Mucosa of stomach (tissue), 1 donor: Measurements from ENCODE around the gene CREB3L1.

Experiments
- H3K27me3 ChIP-seq: one replicate; pipeline ENCODE4 v1.7.0; 2013; ENCODE audit warnings: mild to moderate bottlenecking, low read length; ENCODE audit not compliant: control insufficient read depth, insufficient read depth
- H3K36me3 ChIP-seq: one replicate; pipeline ENCODE4 v1.7.0; 2013; ENCODE audit warnings: low read length; ENCODE audit not compliant: control insufficient read depth, insufficient read depth
- H3K4me1 ChIP-seq: one replicate; pipeline ENCODE4 v1.7.0; 2013; ENCODE audit warnings: mild to moderate bottlenecking, low read length; ENCODE audit not compliant: control insufficient read depth, insufficient read depth
- H3K4me3 ChIP-seq: one replicate; pipeline ENCODE4 v1.7.0; 2013; ENCODE audit warnings: low read length
- H3K9ac ChIP-seq: one replicate; pipeline ENCODE4 v1.7.0; 2013; ENCODE audit warnings: mild to moderate bottlenecking, low read length, moderate library complexity
- H3K9me3 ChIP-seq: one replicate; pipeline ENCODE4 v1.7.0; 2013; ENCODE audit warnings: mild to moderate bottlenecking, low read length, moderate library complexity; ENCODE audit not compliant: control insufficient read depth
- donor health status: Pancreatic carcinoma.

CREB3L1 gene

GRCh38 chr11:46307369-46307768 lies 29.9 kb downstream of the CREB3L1 start:
- Histone ChIP-seq H3K9me3 (no peaks in the 10 kb centered on the region), H3K4me1 (peaks cover 4% of the 10 kb centered on the region), H3K4me3 (no peak overlapping the region), H3K9ac (no peak overlapping the region), H3K27me3 (no peaks in the 10 kb centered on the region), H3K36me3 (peaks cover 16% of the 10 kb centered on the region)

DNA sequence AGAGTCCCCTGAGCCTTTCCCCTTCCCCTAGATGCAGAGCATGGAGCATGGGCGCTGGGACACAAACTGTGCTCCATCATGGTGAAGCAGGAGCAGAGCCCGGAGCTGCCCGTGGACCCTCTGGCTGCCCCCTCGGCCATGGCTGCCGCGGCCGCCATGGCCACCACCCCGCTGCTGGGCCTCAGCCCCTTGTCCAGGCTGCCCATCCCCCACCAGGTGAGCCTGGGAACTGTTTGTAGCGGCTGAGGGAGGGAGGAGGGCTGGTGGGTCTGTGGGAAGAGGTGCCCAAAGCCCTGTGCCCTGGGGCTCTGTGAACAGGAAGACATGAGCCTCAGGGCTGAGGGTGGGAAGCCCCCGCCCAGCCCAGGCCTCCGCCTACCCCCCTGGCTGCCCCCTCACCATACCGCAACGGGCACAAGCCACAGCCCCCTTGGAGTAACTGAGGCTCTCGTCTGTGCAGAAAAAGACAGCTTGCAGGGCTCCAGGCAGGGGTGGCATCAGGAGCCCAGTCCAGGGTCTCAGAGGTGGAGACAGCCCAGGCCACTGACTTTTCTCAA lies 30.4 kb downstream of the CREB3L1 start:
- H3K36me3 ChIP-seq, result peaks cover 14% of the 10 kb centered on the region
- no peak overlapping the region for H3K9ac ChIP-seq
- no peaks in the 10 kb centered on the region for H3K27me3 ChIP-seq
- H3K4me1 ChIP-seq, result no peaks in the 10 kb centered on the region
- no peak overlapping the region for H3K4me3 ChIP-seq
- H3K9me3 ChIP-seq, result no peaks in the 10 kb centered on the region

DNA sequence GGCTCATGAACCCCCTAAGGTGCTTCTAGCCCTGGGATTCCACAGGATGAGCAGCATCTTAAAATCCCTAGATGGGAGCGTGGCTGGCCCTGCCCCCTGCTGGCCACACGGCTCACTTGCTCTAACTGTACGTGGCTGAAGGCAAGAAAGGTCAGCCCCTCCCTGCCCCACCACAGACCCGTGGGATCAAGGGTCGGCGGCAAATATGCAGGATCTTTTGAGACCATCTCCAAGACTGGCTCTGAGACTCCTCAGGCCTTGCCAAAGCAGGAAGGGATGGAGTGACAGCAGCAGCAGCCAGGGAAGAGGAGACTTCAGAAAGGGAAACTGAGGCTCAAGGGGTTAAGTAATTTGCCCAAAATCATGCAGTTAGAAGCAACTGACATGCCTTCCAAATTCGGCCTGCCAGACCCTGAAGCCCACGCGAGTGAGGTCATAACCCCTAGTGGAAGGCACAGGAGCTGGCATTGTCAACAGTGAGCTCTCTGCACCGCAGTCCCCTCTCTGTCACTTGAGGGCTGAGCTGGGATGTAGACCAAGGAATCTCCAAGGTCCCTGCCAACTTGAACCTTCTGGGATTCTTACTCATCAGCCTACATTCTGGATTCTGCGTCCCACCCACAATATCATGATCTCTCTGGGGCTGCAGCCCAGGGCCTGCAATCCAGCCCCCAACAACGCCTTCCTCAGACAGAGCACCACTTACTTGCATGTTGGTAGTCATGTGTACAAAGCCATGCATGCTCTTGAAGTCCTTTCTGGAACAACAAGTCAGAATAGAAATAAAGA lies 31.4 kb downstream of the CREB3L1 start:
- Histone ChIP-seq H3K4me3 (no peak overlapping the region), H3K36me3 (peaks cover 14% of the 10 kb centered on the region), H3K27me3 (no peaks in the 10 kb centered on the region), H3K4me1 (no peaks in the 10 kb centered on the region), H3K9me3 (no peaks in the 10 kb centered on the region), H3K9ac (no peak overlapping the region)

DNA sequence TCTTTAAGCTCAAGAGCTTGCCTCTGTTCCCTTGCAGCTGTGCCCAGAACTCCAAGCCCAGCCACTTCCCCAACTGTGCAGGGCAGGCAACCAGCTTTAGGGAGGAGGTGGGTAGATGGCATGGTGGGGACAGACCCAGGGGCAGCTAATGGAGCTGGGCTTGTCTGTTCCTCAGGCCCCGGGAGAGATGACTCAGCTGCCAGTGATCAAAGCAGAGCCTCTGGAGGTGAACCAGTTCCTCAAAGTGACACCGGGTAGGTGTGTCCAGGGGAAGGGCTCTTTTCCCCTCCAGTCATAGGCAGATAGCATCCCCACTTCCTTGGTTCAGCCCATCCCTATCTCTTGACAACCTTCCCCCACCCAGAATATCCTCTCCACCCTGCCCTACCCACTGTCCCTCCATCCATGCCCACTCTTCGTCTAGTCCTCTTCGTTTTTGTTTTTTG lies 32.4 kb downstream of the CREB3L1 start:
- no peak overlapping the region for H3K4me3 ChIP-seq

GRCh38 chr11:46315033-46315738 lies 37.7 kb downstream of the CREB3L1 start:
- peaks cover 17% of the 10 kb centered on the region for H3K36me3 ChIP-seq
- H3K9me3 ChIP-seq, result no peaks in the 10 kb centered on the region

More for the DNA sequence above, 32.4 kb downstream of the CREB3L1 start:
- Histone ChIP-seq H3K36me3 (peaks cover 14% of the 10 kb centered on the region), H3K4me1 (peaks cover under 1% of the 10 kb centered on the region), H3K27me3 (no peaks in the 10 kb centered on the region), H3K9me3 (no peaks in the 10 kb centered on the region), H3K9ac (no peak overlapping the region)

DNA sequence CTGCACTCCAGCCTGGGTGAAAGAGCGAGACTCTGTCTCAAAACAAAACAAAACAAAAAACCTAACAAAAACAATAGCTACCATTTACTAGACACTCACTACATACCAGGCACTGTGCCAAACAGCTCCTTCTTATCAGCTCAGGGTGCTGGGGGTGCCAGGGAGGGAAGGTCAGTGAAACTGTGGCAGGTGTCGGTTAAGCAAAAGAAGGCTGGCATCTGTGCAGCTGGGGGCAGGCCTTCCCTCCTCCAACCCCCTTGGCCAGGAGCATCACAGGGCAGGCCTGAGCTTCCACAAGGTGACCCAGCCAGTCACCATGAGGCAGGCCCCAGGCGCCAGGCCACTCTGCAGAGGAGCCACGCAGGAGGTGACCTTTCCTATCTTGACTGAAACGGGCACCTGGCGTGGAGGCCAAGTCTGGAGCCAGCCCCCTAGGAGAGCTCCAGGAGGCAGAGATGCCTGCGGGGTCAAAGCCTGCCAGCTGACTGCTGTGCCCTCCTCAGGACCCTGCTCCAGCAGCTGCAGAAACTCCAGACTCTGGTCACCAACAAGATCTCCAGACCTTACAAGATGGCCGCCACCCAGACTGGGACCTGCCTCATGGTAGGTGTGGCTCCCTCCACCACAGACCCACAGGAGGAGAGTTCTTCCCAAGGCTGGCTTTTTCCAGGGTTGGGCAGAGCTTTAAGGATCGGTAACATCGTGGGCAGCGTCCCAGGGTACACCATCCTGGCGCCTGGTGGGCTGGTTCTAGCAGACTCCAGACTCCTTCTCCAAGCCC lies 38.5 kb downstream of the CREB3L1 start:
- Histone ChIP-seq H3K9me3 (no peaks in the 10 kb centered on the region), H3K4me3 (no peak overlapping the region), H3K9ac (no peak overlapping the region), H3K4me1 (peaks cover 12% of the 10 kb centered on the region), H3K27me3 (no peaks in the 10 kb centered on the region), H3K36me3 (peaks cover 14% of the 10 kb centered on the region)

More at GRCh38 chr11:46315033-46315738, 37.7 kb downstream of the CREB3L1 start:
- H3K4me1 ChIP-seq, result peaks cover 12% of the 10 kb centered on the region
- no peak overlapping the region for H3K9ac ChIP-seq
- no peaks in the 10 kb centered on the region for H3K27me3 ChIP-seq
- no peak overlapping the region for H3K4me3 ChIP-seq

- Histone ChIP-seq H3K36me3 (peaks cover 17% of the 10 kb centered on the region), H3K4me1 (peaks cover 12% of the 10 kb centered on the region), H3K9ac (no peak overlapping the region), H3K4me3 (no peak overlapping the region), H3K9me3 (no peaks in the 10 kb centered on the region), H3K27me3 (no peaks in the 10 kb centered on the region)
These were observed 41.6 kb downstream of the CREB3L1 start for GRCh38 chr11:46319074-46319453.

GRCh38 chr11:46321757-46322156 lies 44.3 kb downstream of the CREB3L1 start:
- Histone ChIP-seq H3K9me3 (no peaks in the 10 kb centered on the region), H3K4me1 (no peaks in the 10 kb centered on the region), H3K27me3 (no peaks in the 10 kb centered on the region), H3K4me3 (no peak overlapping the region), H3K36me3 (peaks cover 16% of the 10 kb centered on the region), H3K9ac (no peak overlapping the region)

DNA sequence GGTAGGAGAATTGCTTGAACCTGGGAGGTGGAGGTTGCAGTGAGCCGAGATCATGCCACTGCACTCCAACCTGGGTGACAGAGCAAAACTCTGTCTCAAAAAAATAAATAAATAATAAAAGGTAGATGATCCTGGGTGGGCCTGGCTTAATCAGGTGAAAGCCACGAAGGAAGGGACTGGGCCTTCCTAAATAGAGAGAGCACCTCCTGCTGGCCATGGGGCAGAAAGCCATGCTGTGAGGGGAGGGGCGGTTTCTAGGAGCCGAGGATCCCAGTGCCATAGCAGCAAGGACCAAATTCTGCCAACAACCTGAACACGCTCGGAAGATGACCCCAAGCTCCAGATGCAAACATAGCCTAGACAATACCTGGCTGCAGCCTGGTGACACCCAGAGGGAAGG lies 45.3 kb downstream of the CREB3L1 start:
- no peak overlapping the region for H3K4me3 ChIP-seq

GRCh38 chr11:46326813-46327416 lies 49.5 kb downstream of the CREB3L1 start:
- Histone ChIP-seq H3K27me3 (peaks cover 24% of the 10 kb centered on the region), H3K4me1 (no peaks in the 10 kb centered on the region), H3K9ac (no peak overlapping the region)

More for the DNA sequence above, 45.3 kb downstream of the CREB3L1 start:
- Histone ChIP-seq H3K9ac (no peak overlapping the region), H3K9me3 (no peaks in the 10 kb centered on the region), H3K36me3 (peaks cover 10% of the 10 kb centered on the region), H3K27me3 (no peaks in the 10 kb centered on the region), H3K4me1 (no peaks in the 10 kb centered on the region)

DNA sequence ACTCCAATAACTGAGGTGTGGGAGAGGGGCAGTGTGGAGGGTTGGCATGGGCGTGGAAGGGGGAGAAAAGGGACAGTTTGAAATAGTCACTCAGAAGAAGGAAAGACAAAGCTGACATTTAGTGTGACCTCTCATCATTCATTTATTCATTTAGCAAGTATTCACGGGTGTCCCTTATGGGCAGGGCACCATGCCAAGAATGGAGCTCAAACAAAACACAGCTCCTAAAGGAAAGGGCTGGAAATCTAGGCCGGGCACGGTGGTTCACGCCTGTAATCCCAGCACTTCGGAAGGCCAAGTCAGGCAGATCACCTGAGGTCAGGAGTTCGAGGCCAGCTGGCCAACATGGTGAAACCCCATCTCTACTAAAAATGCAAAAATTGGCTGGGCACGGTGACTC lies 50.4 kb downstream of the CREB3L1 start:
- Histone ChIP-seq H3K9ac (no peak overlapping the region), H3K9me3 (no peaks in the 10 kb centered on the region), H3K4me3 (no peak overlapping the region), H3K27me3 (peaks cover 33% of the 10 kb centered on the region), H3K4me1 (peaks cover 7% of the 10 kb centered on the region), H3K36me3 (no peaks in the 10 kb centered on the region)

More at GRCh38 chr11:46326813-46327416, 49.5 kb downstream of the CREB3L1 start:
- H3K4me3 ChIP-seq, result no peak overlapping the region
- no peaks in the 10 kb centered on the region for H3K9me3 ChIP-seq
- peaks cover 5% of the 10 kb centered on the region for H3K36me3 ChIP-seq
